H1 (cell line): ENCODE results near the gene RHOH.

ENCODE experiments used
- ATF3 ChIP-seq: IDR thresholded peaks from 2 replicates; pipeline ENCODE4 v1.6.1; 2011; ENCODE audit warnings: low read depth, mild to moderate bottlenecking, low read length; ENCODE audit not compliant: insufficient read depth
- CTCF ChIP-seq, 3 experiments: IDR thresholded peaks; 1 replicate in 2 of 3; 2 replicates in 1 of 3; pipeline versions ENCODE4 v1.5.1 to v1.6.1; 2011; ENCODE audit warnings: low read length in 3 of 3, mild to moderate bottlenecking in 3 of 3, inconsistent platforms in 2 of 3, low read depth in 1 of 3, moderate library complexity in 1 of 3; ENCODE audit not compliant: insufficient read depth in 1 of 3; ENCODE audit errors: control extremely low read depth in 1 of 3
- TAF1 ChIP-seq: IDR thresholded peaks from 2 replicates; pipeline ENCODE4 v1.6.1; 2011; ENCODE audit warnings: mild to moderate bottlenecking, low read depth, low read length
- TAF7 ChIP-seq: optimal IDR thresholded peaks from 2 replicates; pipeline ENCODE3; 2011; ENCODE audit warnings: low read depth, mild to moderate bottlenecking, inconsistent platforms, low read length, moderate library complexity, borderline replicate concordance
- TBP ChIP-seq: IDR thresholded peaks from 2 replicates; pipeline ENCODE4 v1.6.1; 2011; ENCODE audit warnings: low read depth, low read length, improper control_type of control experiment

- TF ChIP-seq CTCF (IDR thresholded peaks at IDR 0.05; ENCODE audit: control extremely low read depth in 1 of 3, insufficient read depth in 1 of 3, low read depth in 1 of 3, low read length in 3 of 3): no peak
- no peak for TF ChIP-seq TBP
- no peak for TF ChIP-seq TAF7
- TF ChIP-seq TAF1: no peak
- no peak for TF ChIP-seq ATF3
Measured at GRCh38 chr4:40179360-40179759, 17.5 kb upstream of the RHOH start.
